Omental fat pad (tissue), 4 donors: ENCODE results near the gene DFFB. TPM values are rescaled to one million over a fixed set of nuclear protein-coding genes. Genes with fewer than 3 reads are reported as not detected.
"Not testable (repeated sequence)": the region's sequence is repeated elsewhere in the genome, so short reads cannot be mapped to it uniquely, and the experiment has no call there.

ENCODE experiments used
- ATAC-seq: fragments of 150-250 bp; one replicate; pipeline ENCODE4 v1.9.1; 2016; ENCODE audit warnings: mild to moderate bottlenecking, moderate library complexity; ENCODE audit not compliant: low FRiP score
- DNase-seq: peaks from one replicate; pipeline ENCODE4 v3.0.0-alpha.2; 2019; ENCODE audit warnings: low spot score
- CTCF ChIP-seq, 3 donors: fragments of 450-650 bp; IDR thresholded peaks; one replicate each; pipeline ENCODE4 v1.5.1; 2016 to 2017; ENCODE audit warnings: antibody characterized with exemption in 3 of 3, mild to moderate bottlenecking in 3 of 3, moderate library complexity in 2 of 3
- total RNA-seq, 4 donors: library from RNA; depleted of rRNA; stranded (reverse); fragments of >200 nt; gene quantifications; one replicate each; pipeline ENCODE4 v1.1.0, GENCODE V29; 2016

DFFB gene
- 10 to 100 TPM in 1 of 4 donors, 1 to 10 TPM in 3; 4.6 to 16.2 (median 6.9) TPM for total RNA-seq

DNA sequence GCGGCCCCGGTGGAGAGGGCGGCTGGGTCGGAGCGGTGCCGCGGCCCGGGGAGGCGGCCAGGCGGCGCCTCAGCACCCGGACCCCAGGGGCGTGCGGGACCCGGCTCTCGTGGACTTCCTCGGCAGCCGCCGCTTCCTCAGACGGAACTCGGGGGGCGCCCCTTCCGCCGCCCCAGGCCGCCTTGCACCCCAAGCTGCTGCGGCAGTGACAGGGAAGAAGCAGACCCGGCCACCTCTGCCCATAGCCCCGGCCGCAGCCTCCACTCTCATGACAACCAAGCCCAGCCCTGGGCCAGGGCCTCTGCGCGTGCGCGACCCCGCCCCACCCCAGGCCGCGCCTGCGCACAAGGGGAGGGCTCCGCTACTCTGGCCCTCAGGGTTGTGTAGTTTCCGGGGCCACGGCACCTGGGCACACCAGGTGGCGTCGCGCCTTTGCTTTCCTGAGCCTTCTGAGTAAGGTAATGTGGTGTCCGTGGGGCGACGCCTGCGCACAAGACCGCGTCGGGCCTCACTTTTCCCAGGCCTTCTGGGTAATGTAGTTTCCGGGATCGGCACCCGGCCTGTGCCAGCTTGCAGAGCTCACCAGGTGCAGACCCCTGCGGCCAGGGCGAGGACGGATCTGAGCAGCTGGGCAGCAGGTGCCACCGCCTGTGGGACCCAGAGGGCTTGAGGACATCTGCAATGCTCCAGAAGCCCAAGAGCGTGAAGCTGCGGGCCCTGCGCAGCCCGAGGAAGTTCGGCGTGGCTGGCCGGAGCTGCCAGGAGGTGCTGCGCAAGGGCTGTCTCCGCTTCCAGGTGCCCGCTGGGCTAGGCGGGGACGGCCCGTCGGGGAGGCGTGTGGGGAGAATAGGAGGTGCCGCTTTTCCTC is at the start of gene DFFB, which contains the start of gene CEP104:
DFFB (plus strand) TSS at position 554 of the 868 bp plus-strand sequence; CDS start at position 682, 128 bp downstream.
CEP104 (minus strand) TSS at position 289 of the 868 bp plus-strand sequence. CDS start 4,804 bp downstream, outside the sequence.
- peak; percentile 64 for DNase-seq
- TF ChIP-seq CTCF (IDR thresholded peaks at IDR 0.05): no peak
- peak; percentile 96 for ATAC-seq

DNA sequence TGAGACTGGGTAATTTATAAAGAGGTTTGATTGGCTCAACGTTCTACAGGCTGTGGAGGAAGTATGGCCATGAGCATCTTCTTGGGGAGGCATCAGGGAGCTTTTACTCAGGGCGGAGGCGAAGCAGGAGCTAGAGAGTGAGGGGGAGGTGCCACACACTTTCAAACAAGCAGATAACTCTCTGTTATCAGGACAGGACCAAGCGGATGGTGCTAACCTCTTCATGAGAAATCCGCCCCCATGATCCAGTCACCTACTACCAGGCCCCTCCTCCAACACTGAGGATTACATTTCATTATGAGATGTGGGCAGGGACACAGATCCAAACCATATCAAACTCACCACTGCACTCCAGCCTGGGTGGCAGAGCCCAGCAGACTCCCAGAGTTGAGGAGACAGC is 49.5 kb upstream of the DFFB start:
- no peak for ATAC-seq
- DNase-seq: no peak
- no peak for TF ChIP-seq CTCF (IDR thresholded peaks at IDR 0.05)

- TF ChIP-seq CTCF (IDR thresholded peaks at IDR 0.05): no peak
- ATAC-seq (no peak), DNase-seq (no peak)
Measured at GRCh38 chr1:3809680-3810079, 47.6 kb upstream of the DFFB start.

DNA sequence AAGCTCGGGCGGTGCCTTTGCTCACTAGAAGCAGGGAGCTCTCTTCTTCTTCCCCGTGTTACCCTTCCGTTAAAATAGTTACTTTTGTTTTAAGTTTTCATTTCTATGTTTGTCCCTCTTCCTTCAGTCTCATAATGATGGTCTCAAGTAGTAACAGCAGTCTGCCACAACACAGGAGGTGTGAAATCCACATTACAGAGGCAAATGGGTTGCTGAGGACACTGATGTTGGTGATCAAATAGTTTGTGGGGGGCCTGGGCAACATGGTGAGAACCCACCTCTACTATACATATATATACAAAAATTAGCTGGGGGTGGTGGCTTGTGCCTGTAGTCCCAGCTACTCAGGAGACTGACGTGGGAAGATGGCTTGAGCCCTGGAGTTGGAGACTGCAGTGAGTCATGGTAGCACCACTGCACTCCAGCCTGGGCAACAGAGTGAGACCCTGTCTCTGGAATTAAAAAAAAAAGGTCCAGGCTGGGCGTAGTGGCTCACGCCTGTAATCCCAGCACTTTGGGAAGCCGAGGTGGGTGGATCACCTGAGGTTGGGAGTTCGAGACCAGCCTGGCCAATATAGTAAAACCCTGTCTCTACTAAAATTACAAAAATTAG is 47.0 kb upstream of the DFFB start:
- not testable (repeated sequence) for ATAC-seq, DNase-seq

GRCh38 chr1:3811595-3811911 is 45.7 kb upstream of the DFFB start:
- DNase-seq (no peak), ATAC-seq (no peak)
- TF ChIP-seq CTCF (IDR thresholded peaks at IDR 0.05): no peak

- DNase-seq (no peak), ATAC-seq (no peak)
Measured at GRCh38 chr1:3814065-3814464, 43.2 kb upstream of the DFFB start.

More at GRCh38 chr1:3814065-3814464, 43.2 kb upstream of the DFFB start:
- no peak for TF ChIP-seq CTCF (IDR thresholded peaks at IDR 0.05)
